Upper lobe of left lung (tissue), 4 donors: ENCODE data around the gene COL28A1.

Experiments used
- EP300 ChIP-seq, 4 donors: sonication (generic); formaldehyde crosslinking; IDR thresholded peaks; one replicate each; pipeline ENCODE4 v1.5.1; 2017; ENCODE audit warnings: antibody characterized with exemption in 4 of 4, control low read depth in 2 of 4
- TF ChIP-seq, protein P1 (sequence below), 6 experiments: fragments of 450-650 bp in 4 of 6; fragments of 200-600 bp in 2 of 6; sonication (generic) in 2 of 6; IDR thresholded peaks; one replicate each; pipeline ENCODE4 v1.5.1; 2016 to 2019; ENCODE audit warnings: antibody characterized with exemption in 6 of 6

DNA sequence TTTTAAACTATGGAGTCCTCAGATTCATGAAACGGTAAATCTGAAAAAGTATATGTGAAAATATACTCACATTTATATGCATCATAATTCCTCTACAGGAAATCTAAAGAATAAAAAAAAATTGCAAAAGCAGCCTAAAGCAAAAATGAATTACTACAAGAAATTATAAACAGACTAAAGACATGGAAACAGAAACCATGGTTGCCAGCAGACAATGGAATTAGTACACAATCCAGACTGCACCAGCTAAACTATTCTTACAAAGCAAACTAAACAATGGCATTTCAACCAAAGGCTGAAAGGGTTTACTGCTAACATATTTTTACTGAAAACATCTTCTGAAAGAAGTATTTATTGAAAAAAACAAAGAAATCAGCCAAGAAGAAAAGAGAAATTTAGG lies 51.6 kb downstream of the COL28A1 start:
- TF ChIP-seq, protein P1, sequence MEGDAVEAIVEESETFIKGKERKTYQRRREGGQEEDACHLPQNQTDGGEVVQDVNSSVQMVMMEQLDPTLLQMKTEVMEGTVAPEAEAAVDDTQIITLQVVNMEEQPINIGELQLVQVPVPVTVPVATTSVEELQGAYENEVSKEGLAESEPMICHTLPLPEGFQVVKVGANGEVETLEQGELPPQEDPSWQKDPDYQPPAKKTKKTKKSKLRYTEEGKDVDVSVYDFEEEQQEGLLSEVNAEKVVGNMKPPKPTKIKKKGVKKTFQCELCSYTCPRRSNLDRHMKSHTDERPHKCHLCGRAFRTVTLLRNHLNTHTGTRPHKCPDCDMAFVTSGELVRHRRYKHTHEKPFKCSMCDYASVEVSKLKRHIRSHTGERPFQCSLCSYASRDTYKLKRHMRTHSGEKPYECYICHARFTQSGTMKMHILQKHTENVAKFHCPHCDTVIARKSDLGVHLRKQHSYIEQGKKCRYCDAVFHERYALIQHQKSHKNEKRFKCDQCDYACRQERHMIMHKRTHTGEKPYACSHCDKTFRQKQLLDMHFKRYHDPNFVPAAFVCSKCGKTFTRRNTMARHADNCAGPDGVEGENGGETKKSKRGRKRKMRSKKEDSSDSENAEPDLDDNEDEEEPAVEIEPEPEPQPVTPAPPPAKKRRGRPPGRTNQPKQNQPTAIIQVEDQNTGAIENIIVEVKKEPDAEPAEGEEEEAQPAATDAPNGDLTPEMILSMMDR (IDR thresholded peaks at IDR 0.05) = no peak
- no peak for TF ChIP-seq EP300 (IDR thresholded peaks at IDR 0.05)
